Left forelimb (tissue), 1 donor: ENCODE data around the gene PRM1.

Experiments used
- DNase-seq: peaks from one replicate; pipeline ENCODE4 v3.0.0-alpha.2; 2018; ENCODE audit warnings: low spot score

PRM1 gene

GRCh38 chr16:11253995-11254912, 26.9 kb downstream of the PRM1 start:
- DNase-seq = no peak

DNA sequence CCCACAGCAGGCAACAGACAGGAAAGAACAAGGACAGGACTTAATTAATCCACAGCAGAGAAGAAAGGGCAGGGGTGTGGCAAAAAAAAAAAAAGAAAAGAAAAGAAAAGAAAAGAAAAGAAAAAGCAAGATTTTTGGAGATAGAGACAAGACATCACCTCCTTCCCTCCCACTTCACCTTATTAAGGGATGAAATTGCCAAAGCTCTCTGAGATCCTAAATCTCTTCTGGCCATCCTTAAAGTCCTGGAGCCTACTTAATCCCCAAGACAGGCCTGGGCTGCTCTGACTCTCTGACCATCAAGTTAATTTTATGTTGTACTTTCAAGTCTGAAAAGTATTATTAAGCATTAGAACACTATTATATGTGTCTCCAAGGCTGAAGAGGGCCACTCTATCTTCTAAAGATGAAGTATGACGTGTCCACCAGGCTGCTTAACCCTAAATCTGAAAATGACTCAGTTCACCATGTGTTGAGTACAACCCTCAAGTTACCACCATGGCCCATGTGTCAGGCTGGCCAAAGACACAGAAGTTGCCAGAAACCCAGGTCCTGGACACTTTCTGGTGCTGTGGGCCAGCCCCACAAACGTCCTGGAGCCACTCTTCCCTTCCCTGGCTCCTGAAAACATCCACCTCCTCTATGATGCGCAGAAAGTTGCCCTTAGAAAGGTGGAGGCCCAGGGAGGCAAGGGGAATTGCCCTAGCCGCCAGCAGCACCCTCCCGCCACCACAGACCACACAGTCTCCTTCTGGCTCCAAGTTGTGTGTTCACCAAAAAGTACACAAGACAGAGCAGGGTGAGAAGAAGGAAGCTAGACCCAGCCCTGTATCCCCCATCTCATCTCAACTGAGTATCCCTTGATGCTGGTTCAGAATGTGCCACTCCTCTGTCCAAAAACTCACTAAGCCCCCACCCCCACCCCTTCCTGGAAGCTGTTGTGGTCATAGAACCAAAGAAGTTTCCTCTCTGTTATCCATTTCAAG, 27.8 kb downstream of the PRM1 start:
- no peak for DNase-seq

DNA sequence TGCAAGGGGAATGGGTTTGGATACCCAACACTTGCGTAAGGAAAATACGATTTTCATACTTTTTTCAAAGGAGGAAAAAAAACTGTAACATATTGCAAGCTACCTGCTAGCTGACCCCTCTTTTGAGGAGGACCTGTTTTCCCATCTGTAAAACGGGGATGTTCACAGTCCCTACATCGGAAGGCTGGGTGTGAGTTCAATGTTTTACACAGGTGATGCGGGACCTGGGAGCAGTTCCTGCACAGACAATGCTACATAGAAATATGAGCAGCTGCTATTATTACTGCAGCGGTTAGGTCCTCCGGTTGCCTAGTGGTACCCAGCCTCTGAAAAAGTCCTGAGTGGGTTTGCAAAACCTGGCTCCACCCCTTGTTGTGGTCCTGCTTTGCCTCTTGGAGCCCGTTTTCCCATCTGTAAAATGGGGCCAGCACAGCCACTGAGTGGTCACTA, 28.6 kb downstream of the PRM1 start:
- DNase-seq = no peak

GRCh38 chr16:11251525-11252481, 29.3 kb downstream of the PRM1 start:
- DNase-seq = no peak

- no peak for DNase-seq
These were observed 30.2 kb downstream of the PRM1 start for GRCh38 chr16:11250786-11251524.

DNA sequence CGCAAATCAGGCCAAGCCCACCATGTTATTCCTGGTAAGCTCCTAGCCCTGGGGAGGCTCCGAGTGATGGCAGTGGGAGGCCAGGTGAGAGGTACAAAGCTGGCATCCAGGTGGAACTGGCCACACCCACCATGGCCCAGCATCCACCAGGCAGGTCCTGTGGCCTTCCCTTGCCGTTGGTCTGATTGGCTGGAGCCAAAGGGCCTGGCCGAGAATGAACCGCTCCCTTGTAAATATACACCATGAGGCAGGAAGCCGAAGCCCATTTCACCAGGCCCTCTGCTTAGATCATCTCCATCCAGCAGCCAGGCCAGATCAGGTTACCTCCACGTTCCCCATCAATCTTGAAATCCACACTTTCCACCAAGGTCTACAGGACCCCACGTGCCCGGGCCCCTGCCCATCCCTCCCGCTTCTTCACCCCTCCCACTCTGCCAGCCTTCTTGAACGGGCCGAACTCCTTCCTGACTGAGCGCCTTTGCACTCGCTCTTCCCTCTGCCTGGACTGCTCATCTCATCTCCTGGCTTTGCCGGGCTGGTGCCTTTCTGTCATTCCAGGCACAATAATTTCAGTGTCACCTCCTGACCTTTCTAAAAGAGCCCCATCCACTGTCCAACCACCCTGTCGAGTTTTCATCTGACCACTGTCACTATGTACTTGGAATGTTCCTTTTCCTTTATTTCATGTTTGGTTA, 30.9 kb downstream of the PRM1 start:
- no peak for DNase-seq

DNA sequence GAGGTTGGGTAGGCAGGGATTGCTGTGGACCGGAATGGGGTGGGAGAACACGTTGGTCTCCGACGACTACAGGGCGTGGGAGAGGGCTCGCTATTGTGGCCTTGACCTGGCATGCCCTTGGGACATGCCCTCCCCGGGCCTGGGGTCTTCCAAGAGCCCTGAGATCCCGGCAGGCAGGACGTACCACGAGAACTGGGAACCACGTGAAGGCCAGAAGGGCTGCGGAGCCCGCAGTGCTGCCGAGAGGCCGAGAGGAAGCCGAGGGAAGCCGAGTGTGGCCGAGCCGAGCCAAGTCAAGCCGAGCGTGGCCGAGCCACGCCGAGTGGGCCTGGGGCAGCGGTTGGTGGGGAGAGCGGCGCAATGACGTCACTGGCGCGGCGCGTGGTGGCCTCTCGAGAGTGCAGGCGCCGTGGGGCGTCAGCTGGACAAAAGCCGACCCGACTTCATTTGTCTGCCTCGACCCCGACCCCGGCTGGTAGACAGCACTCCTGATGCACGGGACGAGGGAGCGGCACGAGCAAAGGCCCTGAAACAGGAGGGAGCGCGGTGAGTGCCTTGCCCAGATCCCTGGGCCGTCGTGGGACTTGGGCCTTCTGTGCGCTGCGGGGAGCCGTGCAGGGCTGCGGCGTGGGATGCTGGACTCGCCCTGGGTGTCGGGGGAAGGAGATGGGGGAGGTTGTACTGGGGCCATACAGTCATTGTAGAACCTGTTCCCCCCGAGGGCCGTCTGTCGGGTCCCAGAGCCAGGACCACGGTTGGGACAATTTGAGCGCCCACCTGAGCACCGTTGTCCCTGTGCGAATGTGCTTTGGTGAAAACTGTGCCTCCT, 31.7 kb downstream of the PRM1 start:
- no peak for DNase-seq

DNA sequence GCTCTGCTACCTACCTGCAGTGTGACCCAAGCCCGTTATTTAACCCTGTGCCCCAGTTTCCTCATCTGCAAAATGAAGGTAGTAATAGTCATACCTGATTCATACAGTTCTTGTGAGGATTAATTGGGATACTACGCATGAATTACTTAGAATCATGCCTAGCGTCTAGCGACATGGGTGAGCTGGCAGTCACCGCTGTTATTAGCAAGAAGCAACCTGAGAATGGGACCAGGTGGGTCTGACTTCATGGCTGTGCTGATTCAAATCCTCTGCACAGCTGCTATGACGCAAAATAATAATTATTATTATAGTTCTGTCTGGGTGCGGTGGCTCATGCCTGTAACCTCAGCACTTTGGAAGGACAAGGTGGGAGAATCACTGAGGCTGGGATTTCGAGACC, 33.0 kb downstream of the PRM1 start:
- no peak for DNase-seq

DNA sequence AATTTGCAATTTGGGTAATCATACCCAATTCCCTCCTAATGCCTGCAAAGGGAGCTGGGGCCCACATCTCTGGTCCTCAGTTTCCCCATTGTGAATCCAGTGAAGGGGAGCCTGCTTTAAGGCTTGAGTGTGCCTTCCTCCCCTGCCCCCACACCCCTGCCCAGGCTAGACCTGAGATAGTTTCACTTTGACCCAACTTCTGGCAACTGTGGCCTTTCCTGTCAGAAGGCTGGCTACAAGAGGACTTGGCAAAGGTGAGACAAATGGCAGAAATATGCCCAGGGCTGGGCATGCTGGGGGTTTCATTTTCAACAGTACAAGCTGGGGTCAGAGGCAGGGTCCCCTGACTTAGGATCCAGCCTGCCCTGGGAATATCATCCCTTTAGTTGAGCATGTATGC, 35.1 kb downstream of the PRM1 start:
- DNase-seq = no peak

DNA sequence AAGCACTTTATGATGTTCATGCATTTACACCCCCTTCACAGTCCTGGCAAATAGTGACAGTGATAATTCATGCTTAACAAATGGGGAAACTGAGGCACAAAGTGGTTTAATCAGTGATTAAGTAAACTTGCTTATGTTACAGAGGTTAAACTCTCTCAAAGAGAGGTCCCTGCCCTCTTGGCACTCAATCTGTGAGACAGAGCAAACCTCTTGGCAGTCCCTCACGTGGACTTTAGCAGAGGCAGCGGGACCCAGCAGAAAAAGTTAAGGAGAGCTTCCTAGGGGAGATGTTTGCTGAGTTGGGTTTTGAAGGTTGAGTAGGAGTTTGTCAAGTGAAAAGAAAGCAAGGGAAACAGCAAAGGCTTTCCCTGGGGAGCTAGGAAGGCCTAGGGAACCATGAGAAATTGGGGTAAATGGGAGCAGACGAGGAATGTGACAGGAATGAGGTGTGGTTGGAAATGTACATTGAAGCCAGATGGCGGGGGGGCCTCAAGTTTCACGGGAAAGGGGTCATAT, 35.9 kb downstream of the PRM1 start:
- DNase-seq = no peak

GRCh38 chr16:11242658-11243057, 38.5 kb downstream of the PRM1 start:
- DNase-seq = no peak

GRCh38 chr16:11241480-11242204, 39.5 kb downstream of the PRM1 start:
- DNase-seq = no peak

- no peak for DNase-seq
These were observed 40.3 kb downstream of the PRM1 start for GRCh38 chr16:11240636-11241473.

GRCh38 chr16:11239644-11240632, 41.2 kb downstream of the PRM1 start:
- DNase-seq = no peak

DNA sequence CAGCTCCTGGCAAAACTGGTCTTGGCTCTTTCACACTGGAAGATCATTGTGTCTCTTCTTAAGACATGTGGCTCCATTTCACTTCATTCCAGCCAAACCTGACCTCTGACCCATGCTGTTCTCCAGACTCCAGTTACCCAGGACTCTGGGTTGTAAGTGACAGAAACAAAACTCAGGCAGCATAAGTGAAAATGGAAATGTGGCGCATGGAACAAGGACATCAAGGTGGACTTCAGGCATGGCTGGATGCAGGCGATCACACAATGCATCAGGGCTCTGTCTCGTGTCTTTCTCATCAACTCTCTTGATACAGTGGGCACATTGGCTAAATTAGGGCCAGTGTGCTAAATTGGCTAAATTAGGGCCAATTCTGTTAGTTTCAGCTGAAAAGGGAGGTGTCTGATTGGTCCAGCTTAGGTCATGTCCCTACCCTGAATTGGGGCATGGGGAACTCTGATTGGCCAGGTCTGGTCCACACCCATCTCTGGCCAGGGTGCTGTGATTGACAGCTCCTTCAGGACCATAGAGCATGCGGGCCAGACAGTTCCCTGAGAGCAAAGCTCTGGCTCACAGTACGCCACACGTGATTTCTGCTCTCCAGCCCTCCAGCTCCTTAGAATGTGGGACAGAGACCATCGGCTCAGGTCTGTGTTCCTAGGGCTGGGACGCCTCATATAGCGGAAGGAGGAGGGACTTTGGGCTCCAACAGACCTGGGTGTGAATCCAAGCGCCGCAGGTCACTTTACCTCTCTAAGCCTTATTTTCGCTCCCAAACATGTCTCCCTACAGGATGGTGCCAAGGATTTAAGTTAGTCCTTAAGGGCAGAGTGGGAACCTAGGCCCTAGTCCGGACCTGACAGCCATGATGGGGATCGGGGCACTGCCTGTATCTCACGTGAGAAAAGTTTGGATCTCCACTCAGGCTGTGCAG, 42.6 kb downstream of the PRM1 start:
- DNase-seq = no peak
